B cell (primary cell): Measurements from ENCODE around the gene FIZ1. TPM values are rescaled to one million over a fixed set of nuclear protein-coding genes. Genes with fewer than 3 reads are reported as not detected.

Experiments used
- ATAC-seq: fragments of 200-7000 bp; cut with Tn5 transposase; one replicate; pipeline ENCODE4 v1.10.0; 2021; ENCODE audit warnings: low read depth, mild to moderate bottlenecking, moderate number of reproducible peaks, moderate library complexity
- CTCF ChIA-PET: fragments of 350-600 bp; sonication (Branson Sonifier 250); formaldehyde crosslinking; loops from one replicate; lab custom pipeline; 2021; ENCODE audit warnings: antibody characterized with exemption, inconsistent platforms; lab: Charles Lee
- POLR2A ChIA-PET: fragments of 350-600 bp; sonication (Branson Sonifier 250); formaldehyde crosslinking; loops from one replicate; lab custom pipeline; 2021; ENCODE audit warnings: antibody characterized with exemption; lab: Charles Lee
- DNase-seq: peaks from one replicate; pipeline ENCODE4 v3.0.0; 2013
- H2AFZ ChIP-seq: 2 replicates; pipeline ENCODE4 v1.6.1; 2012; ENCODE audit warnings: mild to moderate bottlenecking, low read depth, low read length; ENCODE audit not compliant: insufficient read depth, poor library complexity, severe bottlenecking
- H3K27ac ChIP-seq, 2 donors: 1 replicate in 1 of 2; 2 replicates in 1 of 2; pipeline ENCODE4 v1.5.1; 2012 to 2013; ENCODE audit warnings: low read length in 2 of 2, mild to moderate bottlenecking in 2 of 2, moderate library complexity in 1 of 2
- H3K27me3 ChIP-seq, 4 experiments: fragments of 200-600 bp in 1 of 4; sonication (generic) in 1 of 4; replicated peaks in 1 of 4; 1 replicate in 2 of 4; 2 replicates in 2 of 4; pipeline versions ENCODE4 v1.6.1 to v1.7.0; 2013 to 2016; ENCODE audit warnings: low read length in 3 of 4, mild to moderate bottlenecking in 2 of 4, mixed read lengths in 1 of 4, moderate library complexity in 1 of 4; ENCODE audit not compliant: insufficient read depth in 4 of 4, control insufficient read depth in 3 of 4; ENCODE audit errors: control extremely low read depth in 1 of 4
- H3K36me3 ChIP-seq, 2 experiments: replicated peaks in 1 of 2; 1 replicate in 1 of 2; 2 replicates in 1 of 2; pipeline versions ENCODE4 v1.6.1 to v1.7.1; 2013; ENCODE audit warnings: low read length in 1 of 2; ENCODE audit not compliant: insufficient read depth in 2 of 2, control insufficient read depth in 1 of 2; ENCODE audit errors: control extremely low read depth in 1 of 2, extremely low read depth in 1 of 2
- H3K4me1 ChIP-seq, 2 donors: fragments of 200-600 bp in 1 of 2; sonication (generic) in 1 of 2; 1 replicate in 1 of 2; 2 replicates in 1 of 2; pipeline versions ENCODE4 v1.5.1 to v1.6.1; 2013 to 2017; ENCODE audit warnings: low read length in 2 of 2; ENCODE audit not compliant: control insufficient read depth in 2 of 2, insufficient read depth in 2 of 2
- H3K4me2 ChIP-seq: replicated peaks from 2 replicates; pipeline ENCODE3; 2012; ENCODE audit warnings: mild to moderate bottlenecking, low read depth, low read length; ENCODE audit not compliant: poor library complexity, severe bottlenecking
- H3K4me3 ChIP-seq, 5 experiments: fragments of 200-600 bp in 1 of 5; sonication (generic) in 1 of 5; 1 replicate in 3 of 5; 2 replicates in 2 of 5; pipeline versions ENCODE4 v1.5.1 to v1.7.0; 2011 to 2016; ENCODE audit warnings: low read length in 4 of 5, mild to moderate bottlenecking in 4 of 5, low read depth in 2 of 5, control low read depth in 1 of 5, moderate library complexity in 1 of 5; ENCODE audit not compliant: insufficient read depth in 1 of 5; ENCODE audit errors: control extremely low read depth in 1 of 5, extremely low read depth in 1 of 5
- H3K79me2 ChIP-seq: fragments of 200-600 bp; sonication (generic); one replicate; pipeline ENCODE4 v1.6.0; 2016; ENCODE audit warnings: low read length; ENCODE audit not compliant: control insufficient read depth, insufficient read depth
- H3K9ac ChIP-seq: fragments of 200-600 bp; sonication (generic); 2 replicates; pipeline ENCODE4 v1.6.1; 2017; ENCODE audit warnings: mild to moderate bottlenecking, low read length, moderate library complexity
- H3K9me3 ChIP-seq, 3 donors: one replicate each; pipeline versions ENCODE4 v1.6.1 to v1.7.1; 2013; ENCODE audit warnings: low read length in 2 of 3; ENCODE audit not compliant: control insufficient read depth in 2 of 3, insufficient read depth in 1 of 3; ENCODE audit errors: control extremely low read depth in 1 of 3
- H4K20me1 ChIP-seq: 2 replicates; pipeline ENCODE4 v1.6.0; 2012; ENCODE audit warnings: mild to moderate bottlenecking, low read length; ENCODE audit not compliant: insufficient read depth, control insufficient read depth, poor library complexity, severe bottlenecking
- H3K27ac Mint-ChIP-seq: one replicate; pipeline ENCODE4 v1.8.0; 2021; ENCODE audit warnings: mixed read lengths
- H3K27me3 Mint-ChIP-seq: one replicate; pipeline ENCODE4 v1.8.0; 2021; ENCODE audit warnings: mixed read lengths
- H3K4me1 Mint-ChIP-seq: one replicate; pipeline ENCODE4 v1.8.0; 2021; ENCODE audit warnings: mixed read lengths
- H3K4me3 Mint-ChIP-seq: one replicate; pipeline ENCODE4 v1.8.0; 2021; ENCODE audit warnings: mixed read lengths
- H3K9me3 Mint-ChIP-seq: one replicate; pipeline ENCODE4 v1.8.0; 2022; ENCODE audit warnings: mixed read lengths; ENCODE audit not compliant: insufficient read depth
- EZH2 ChIP-seq: IDR thresholded peaks from 2 replicates; pipeline ENCODE4 v1.6.1; 2012; ENCODE audit warnings: borderline replicate concordance, low read depth, mild to moderate bottlenecking, moderate library complexity, low read length; ENCODE audit not compliant: insufficient read depth, poor library complexity, severe bottlenecking
- WGBS: methylation state at CpG from one replicate; pipeline ENCODE4 v1.1.5; 2013; ENCODE audit warnings: missing lambda C conversion rate; ENCODE audit not compliant: insufficient coverage; 5-methylcytosine and 5-hydroxymethylcytosine counted together
- intact Hi-C: fragments of 100-400 bp; cut with micrococcal nuclease; formaldehyde crosslinking; loops from one replicate; pipeline ENCODE4 v1.10.0; 2022
- polyA plus RNA-seq: library from polyadenylated mRNA; depleted of rRNA; stranded (reverse); fragments of >200 nt; gene quantifications from 2 replicates; pipeline ENCODE4 v1.2.3, GENCODE V29; 2012
- total RNA-seq, 2 donors: library from RNA; stranded (reverse); fragments of 120-200 nt in 1 of 2; gene quantifications; 1 replicate in 1 of 2; 2 replicates in 1 of 2; pipeline versions ENCODE4 v1.2.3 to v1.2.4, GENCODE V29; 2013 to 2022
- TF ChIP-seq, protein P1 (sequence below): fragments of 200-600 bp; IDR thresholded peaks from one replicate; pipeline ENCODE4 v1.8.0; 2022; ENCODE audit warnings: antibody characterized with exemption, mild to moderate bottlenecking

FIZ1 gene
- total and polyA plus RNA-seq, 2 donors (not counting 1 experiment from before 2014, with no cell fraction given) = 8.0 to 26.4 TPM

DNA sequence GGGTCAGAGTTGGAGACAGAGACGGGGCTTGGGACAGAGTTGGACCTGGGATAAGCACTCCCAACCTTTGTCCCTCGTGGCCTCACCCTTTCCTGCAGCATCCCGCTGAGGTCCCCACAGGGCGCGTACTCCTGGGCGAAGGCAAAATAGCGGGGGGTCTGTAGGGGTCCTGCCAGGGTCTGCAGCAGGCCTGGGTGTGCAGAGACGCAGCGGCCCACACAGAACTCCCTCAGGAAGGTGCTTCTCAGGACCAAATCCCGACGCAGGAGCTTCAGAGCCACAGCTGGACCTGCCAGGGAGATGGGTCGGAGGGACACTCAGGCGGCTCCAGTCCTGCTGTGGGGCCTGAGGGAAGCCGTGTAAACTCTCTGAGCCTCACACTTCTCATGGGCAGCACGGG, 55.3 kb downstream of the FIZ1 start:
- no peak overlapping the region for H3K9ac ChIP-seq
- H3K9me3 ChIP-seq = no peaks in the 10 kb centered on the region
- Mint-ChIP-seq H3K27ac (no peak overlapping the region), H3K4me1 (no peaks in the 10 kb centered on the region), H3K9me3 (peaks cover 4% of the 10 kb centered on the region), H3K27me3 (peaks cover 28% of the 10 kb centered on the region), H3K4me3 (no peak overlapping the region)
- no peak for ATAC-seq
- no peaks in the 10 kb centered on the region for H3K4me1 ChIP-seq
- H3K4me2 ChIP-seq = no peak overlapping the region
- no peak overlapping the region for H3K4me3 ChIP-seq
- no peaks in the 10 kb centered on the region for H3K79me2 ChIP-seq
- no peak for DNase-seq
- H3K27ac ChIP-seq = no peak overlapping the region
- H2AFZ ChIP-seq = no peak overlapping the region
- no peaks in the 10 kb centered on the region for H3K36me3 ChIP-seq
- CTCF ChIA-PET = no interaction called here
- no peak for TF ChIP-seq EZH2
- TF ChIP-seq, protein P1, sequence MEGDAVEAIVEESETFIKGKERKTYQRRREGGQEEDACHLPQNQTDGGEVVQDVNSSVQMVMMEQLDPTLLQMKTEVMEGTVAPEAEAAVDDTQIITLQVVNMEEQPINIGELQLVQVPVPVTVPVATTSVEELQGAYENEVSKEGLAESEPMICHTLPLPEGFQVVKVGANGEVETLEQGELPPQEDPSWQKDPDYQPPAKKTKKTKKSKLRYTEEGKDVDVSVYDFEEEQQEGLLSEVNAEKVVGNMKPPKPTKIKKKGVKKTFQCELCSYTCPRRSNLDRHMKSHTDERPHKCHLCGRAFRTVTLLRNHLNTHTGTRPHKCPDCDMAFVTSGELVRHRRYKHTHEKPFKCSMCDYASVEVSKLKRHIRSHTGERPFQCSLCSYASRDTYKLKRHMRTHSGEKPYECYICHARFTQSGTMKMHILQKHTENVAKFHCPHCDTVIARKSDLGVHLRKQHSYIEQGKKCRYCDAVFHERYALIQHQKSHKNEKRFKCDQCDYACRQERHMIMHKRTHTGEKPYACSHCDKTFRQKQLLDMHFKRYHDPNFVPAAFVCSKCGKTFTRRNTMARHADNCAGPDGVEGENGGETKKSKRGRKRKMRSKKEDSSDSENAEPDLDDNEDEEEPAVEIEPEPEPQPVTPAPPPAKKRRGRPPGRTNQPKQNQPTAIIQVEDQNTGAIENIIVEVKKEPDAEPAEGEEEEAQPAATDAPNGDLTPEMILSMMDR = no peak
- no peaks in the 10 kb centered on the region for H4K20me1 ChIP-seq
- peaks cover 0 to 24% (median 4%) of the 10 kb centered on the region in 4 experiments for H3K27me3 ChIP-seq
- WGBS = 92% methylated on average over 13 of the region's 15 CpGs
- POLR2A ChIA-PET = no interaction called here
- intact Hi-C loops = no loop called here

DNA sequence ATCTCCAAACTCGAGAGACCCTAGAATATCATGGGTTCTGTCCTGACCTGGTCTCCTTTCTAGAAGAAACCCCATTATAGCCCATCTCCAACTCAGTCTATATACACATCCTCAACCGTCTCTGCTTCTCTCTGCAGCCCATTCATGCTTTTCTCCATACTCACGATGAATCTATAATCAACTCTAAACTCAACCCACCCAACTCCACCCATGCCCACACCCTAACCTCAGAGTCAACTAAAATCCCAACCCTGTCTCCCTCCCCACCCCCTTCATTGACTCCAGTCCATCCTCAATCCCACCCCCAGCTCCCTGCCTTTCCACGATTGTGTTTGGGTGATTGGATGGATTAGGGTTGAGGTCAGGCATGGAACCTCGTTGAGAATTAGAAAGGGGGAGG, 55.8 kb downstream of the FIZ1 start:
- DNase-seq (no peak), ATAC-seq (no peak)
- Histone ChIP-seq H3K4me3 (no peak overlapping the region), H3K9me3 (no peaks in the 10 kb centered on the region), H3K4me1 (no peaks in the 10 kb centered on the region), H3K36me3 (no peaks in the 10 kb centered on the region), H4K20me1 (no peaks in the 10 kb centered on the region), H3K9ac (no peak overlapping the region), H3K27ac (no peak overlapping the region), H3K27me3 (peaks cover 0 to 24% (median 4%) of the 10 kb centered on the region in 4 experiments), H3K79me2 (no peaks in the 10 kb centered on the region), H3K4me2 (no peak overlapping the region), H2AFZ (no peak overlapping the region)
- H3K4me1 Mint-ChIP-seq = no peaks in the 10 kb centered on the region
- TF ChIP-seq EZH2 = no peak
- TF ChIP-seq, protein P1 = no peak
- H3K4me3 Mint-ChIP-seq = no peak overlapping the region
- H3K27me3 Mint-ChIP-seq = peaks cover 28% of the 10 kb centered on the region
- ChIA-PET CTCF (no interaction called here), POLR2A (no interaction called here)
- peaks cover 4% of the 10 kb centered on the region for H3K9me3 Mint-ChIP-seq
- H3K27ac Mint-ChIP-seq = no peak overlapping the region
- intact Hi-C loops = no loop called here
- 77% methylated on average over 4 of the region's 5 CpGs for WGBS
